ENCODE measurements around the gene EPHA8.

The EPHA8 gene

DNA sequence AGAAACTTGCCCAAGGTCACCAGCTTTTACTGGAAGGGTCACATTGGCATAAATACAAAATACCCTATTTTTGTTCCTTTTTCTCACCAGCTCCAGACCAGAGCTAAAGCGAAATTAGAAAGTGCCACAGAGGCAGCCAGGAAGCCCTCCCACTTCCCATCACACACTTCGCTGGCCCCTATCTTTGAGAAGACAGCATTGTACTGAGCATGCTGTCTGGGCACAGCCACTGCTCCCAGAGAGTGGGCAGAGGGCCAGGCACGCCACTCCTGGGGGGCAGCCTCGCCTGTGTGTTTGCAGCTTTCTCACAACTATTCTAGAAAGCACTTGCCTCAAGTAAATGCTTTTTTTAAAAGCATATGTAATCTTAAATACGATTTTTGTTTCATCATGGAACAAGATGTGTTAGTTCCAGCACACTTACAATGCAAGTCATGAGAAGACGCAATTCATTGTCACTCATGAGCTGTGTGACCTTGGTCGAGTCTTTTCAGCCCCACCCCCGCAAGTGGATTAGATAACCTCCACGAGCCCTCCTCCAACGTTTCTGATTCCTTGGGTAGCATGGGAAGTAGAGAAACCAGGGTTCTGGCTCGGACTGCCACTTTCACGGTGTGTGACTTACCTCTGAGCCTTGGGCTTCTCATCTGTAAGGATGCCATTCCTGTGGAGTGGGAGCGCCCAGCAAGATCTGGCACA, 25.7 kb upstream of the EPHA8 start:
- Histone ChIP-seq H2AFZ (no peak overlapping the region), H3K4me1 (no peaks in the 10 kb centered on the region), H3K4me2 (ENCODE audit: low read length) (no peak overlapping the region), H3K27ac (no peak overlapping the region), H3K9ac (no peak overlapping the region), H3K36me3 (ENCODE audit: control insufficient read depth, insufficient read depth, low read length) (no peaks in the 10 kb centered on the region), H3K4me3 (ENCODE audit: low read depth, low read length) (no peak overlapping the region), H3K27me3 (ENCODE audit: control insufficient read depth, insufficient read depth, low read length) (no peaks in the 10 kb centered on the region), H3K9me3 (ENCODE audit: control insufficient read depth, low read length) (no peaks in the 10 kb centered on the region), H3K79me2 (no peaks in the 10 kb centered on the region)
- TF ChIP-seq, protein P1, sequence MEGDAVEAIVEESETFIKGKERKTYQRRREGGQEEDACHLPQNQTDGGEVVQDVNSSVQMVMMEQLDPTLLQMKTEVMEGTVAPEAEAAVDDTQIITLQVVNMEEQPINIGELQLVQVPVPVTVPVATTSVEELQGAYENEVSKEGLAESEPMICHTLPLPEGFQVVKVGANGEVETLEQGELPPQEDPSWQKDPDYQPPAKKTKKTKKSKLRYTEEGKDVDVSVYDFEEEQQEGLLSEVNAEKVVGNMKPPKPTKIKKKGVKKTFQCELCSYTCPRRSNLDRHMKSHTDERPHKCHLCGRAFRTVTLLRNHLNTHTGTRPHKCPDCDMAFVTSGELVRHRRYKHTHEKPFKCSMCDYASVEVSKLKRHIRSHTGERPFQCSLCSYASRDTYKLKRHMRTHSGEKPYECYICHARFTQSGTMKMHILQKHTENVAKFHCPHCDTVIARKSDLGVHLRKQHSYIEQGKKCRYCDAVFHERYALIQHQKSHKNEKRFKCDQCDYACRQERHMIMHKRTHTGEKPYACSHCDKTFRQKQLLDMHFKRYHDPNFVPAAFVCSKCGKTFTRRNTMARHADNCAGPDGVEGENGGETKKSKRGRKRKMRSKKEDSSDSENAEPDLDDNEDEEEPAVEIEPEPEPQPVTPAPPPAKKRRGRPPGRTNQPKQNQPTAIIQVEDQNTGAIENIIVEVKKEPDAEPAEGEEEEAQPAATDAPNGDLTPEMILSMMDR (IDR thresholded peaks at IDR 0.05) = no peak

DNA sequence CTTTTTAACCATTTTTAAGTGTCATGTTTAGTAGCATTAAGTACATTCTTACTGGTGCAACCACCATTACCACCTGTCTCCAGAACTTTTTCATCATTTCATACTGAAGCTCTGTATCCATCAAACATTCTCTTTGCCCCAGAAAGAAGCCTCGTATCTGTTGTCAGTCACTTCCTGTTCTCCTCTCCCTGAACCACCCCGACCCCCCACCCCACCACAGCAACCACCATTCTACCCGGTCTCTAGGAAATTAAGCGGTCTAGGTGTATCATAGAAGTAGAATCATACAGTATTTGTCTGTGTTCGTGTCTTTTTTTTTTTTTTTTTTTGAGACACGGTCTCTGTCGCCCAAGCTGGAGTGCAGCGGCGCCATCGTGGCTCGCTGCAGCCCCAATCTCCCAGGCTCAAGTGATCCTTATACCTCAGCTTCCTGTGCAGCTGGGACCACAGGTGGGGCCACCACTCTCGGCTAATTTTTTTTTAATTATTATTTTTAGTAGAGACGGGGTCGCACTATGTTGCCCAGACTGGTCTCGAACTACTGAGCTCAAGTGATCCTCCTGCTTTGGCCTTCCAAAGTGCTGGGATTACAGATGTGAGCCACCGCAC, 23.7 kb upstream of the EPHA8 start:
- Histone ChIP-seq H3K9ac (no peak overlapping the region), H3K4me1 (no peaks in the 10 kb centered on the region), H3K27ac (no peak overlapping the region), H3K36me3 (ENCODE audit: control insufficient read depth, insufficient read depth, low read length) (no peaks in the 10 kb centered on the region), H3K27me3 (ENCODE audit: control insufficient read depth, insufficient read depth, low read length) (no peaks in the 10 kb centered on the region), H3K4me2 (ENCODE audit: low read length) (no peak overlapping the region), H3K9me3 (ENCODE audit: control insufficient read depth, low read length) (no peaks in the 10 kb centered on the region), H3K79me2 (no peaks in the 10 kb centered on the region), H3K4me3 (ENCODE audit: low read depth, low read length) (no peak overlapping the region), H2AFZ (no peak overlapping the region)
- TF ChIP-seq, protein P1 (IDR thresholded peaks at IDR 0.05) = no peak

DNA sequence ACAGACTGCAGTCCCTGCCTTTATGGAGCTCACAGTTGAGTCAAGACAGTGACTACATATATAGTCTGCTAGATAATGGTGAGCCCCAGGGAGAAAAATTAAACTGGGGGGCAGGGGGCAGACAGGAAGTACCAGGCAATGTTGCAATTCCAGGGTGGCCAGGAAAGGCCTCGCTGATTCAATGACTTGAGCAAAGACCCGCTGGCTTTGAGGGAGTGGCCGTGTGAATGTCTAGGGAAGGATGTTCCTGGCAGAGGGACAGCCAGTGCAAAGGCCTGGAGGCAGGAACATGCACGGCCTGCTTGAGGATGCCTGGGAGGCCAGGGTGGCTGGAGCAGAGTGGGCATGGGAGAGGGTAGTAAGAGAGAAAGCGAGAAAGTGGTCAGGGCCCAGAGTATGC, 23.0 kb upstream of the EPHA8 start:
- Histone ChIP-seq H3K4me3 (ENCODE audit: low read depth, low read length) (no peak overlapping the region), H3K4me2 (ENCODE audit: low read length) (no peak overlapping the region), H3K27ac (no peak overlapping the region), H3K79me2 (no peaks in the 10 kb centered on the region), H3K9me3 (ENCODE audit: control insufficient read depth, low read length) (no peaks in the 10 kb centered on the region), H3K36me3 (ENCODE audit: control insufficient read depth, insufficient read depth, low read length) (no peaks in the 10 kb centered on the region), H2AFZ (no peak overlapping the region), H3K27me3 (ENCODE audit: control insufficient read depth, insufficient read depth, low read length) (no peaks in the 10 kb centered on the region), H3K9ac (no peak overlapping the region), H3K4me1 (no peaks in the 10 kb centered on the region)
- TF ChIP-seq, protein P1 (IDR thresholded peaks at IDR 0.05) = no peak

DNA sequence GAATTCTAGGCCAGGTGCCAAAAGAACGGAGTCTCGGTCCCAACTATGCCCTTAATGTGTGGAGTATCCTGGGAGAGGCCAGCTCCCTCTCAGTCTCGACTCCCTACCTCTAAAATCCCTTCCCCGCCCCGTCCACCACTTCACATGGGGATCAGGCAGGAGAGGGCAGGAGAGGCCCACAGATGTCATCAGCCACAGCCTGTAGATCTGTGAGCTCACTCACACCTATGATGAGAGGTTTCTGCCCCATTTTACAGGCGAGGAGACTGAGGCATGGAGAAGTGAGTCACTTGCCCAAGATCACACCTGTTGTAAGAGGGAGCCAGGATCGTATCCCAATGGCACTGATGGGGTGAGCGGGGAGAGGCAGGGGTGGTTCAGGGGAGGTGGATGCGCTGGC, 20.4 kb upstream of the EPHA8 start:
- no peaks in the 10 kb centered on the region for H3K27me3 ChIP-seq (ENCODE audit: control insufficient read depth, insufficient read depth, low read length)
- H3K4me1 ChIP-seq = no peaks in the 10 kb centered on the region
- TF ChIP-seq, protein P1 (IDR thresholded peaks at IDR 0.05) = no peak
- H3K9me3 ChIP-seq (ENCODE audit: control insufficient read depth, low read length) = no peaks in the 10 kb centered on the region
- no peak overlapping the region for H3K9ac ChIP-seq
- no peak overlapping the region for H3K4me3 ChIP-seq (ENCODE audit: low read depth, low read length)
- no peaks in the 10 kb centered on the region for H3K36me3 ChIP-seq (ENCODE audit: control insufficient read depth, insufficient read depth, low read length)
- no peaks in the 10 kb centered on the region for H3K79me2 ChIP-seq
- H3K27ac ChIP-seq = no peak overlapping the region
- H3K4me2 ChIP-seq (ENCODE audit: low read length) = no peak overlapping the region
- no peak overlapping the region for H2AFZ ChIP-seq

DNA sequence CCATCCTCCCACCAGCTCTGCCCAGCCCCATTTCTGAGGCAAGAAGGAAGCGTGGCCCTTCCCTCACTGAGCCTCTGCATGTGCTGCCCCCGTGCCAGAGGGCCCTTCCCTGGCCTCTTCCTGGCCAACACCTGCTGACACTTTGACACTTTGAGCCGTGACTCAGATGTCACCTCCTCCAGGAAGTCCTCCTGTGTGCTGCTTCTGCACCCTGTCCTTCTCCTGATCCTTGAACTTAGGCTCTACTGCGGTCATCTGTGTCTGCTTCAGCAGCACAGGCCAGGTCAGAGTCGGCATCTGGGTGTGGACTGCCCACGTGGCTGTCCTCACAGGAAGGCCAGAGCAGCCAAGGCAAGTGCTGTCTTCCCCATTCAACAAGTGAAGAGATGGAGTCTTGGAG, 19.6 kb upstream of the EPHA8 start:
- Histone ChIP-seq H3K4me3 (ENCODE audit: low read depth, low read length) (no peak overlapping the region), H3K27me3 (ENCODE audit: control insufficient read depth, insufficient read depth, low read length) (no peaks in the 10 kb centered on the region), H3K4me2 (ENCODE audit: low read length) (no peak overlapping the region), H3K27ac (no peak overlapping the region), H2AFZ (no peak overlapping the region), H3K79me2 (no peaks in the 10 kb centered on the region), H3K9me3 (ENCODE audit: control insufficient read depth, low read length) (no peaks in the 10 kb centered on the region), H3K9ac (no peak overlapping the region), H3K36me3 (ENCODE audit: control insufficient read depth, insufficient read depth, low read length) (no peaks in the 10 kb centered on the region), H3K4me1 (no peaks in the 10 kb centered on the region)
- TF ChIP-seq, protein P1 (IDR thresholded peaks at IDR 0.05) = no peak

Data from parathyroid adenoma (tissue), 2 donors.